GM23338 (cell line): Measurements from ENCODE around the gene LYSMD1.

Source experiments
- CREB1 ChIP-seq: fragments of 250-450 bp; sonication (Bioruptor Pico); IDR thresholded peaks from 2 replicates; pipeline ENCODE4 v1.5.0; 2020; ENCODE audit warnings: low read depth, mild to moderate bottlenecking, moderate library complexity
- CTCF ChIP-seq, 2 experiments: fragments of 200-600 bp in 1 of 2; sonication (generic) in 1 of 2; conservative IDR thresholded peaks; 2 replicates each; pipeline versions ENCODE4 v1.5.1 to v1.6.1; 2016 to 2017; ENCODE audit warnings: antibody characterized with exemption in 2 of 2, low read depth in 2 of 2, mild to moderate bottlenecking in 2 of 2, moderate library complexity in 1 of 2
- ETS1 ChIP-seq: IDR thresholded peaks from 2 replicates; pipeline ENCODE4 v1.6.1; 2016; ENCODE audit warnings: antibody characterized with exemption
- EZH2 ChIP-seq: fragments of 200-600 bp; sonication (generic); IDR thresholded peaks from one replicate; pipeline ENCODE4 v1.8.0; 2017; ENCODE audit warnings: antibody characterized with exemption, mild to moderate bottlenecking, low read depth; ENCODE audit not compliant: unreplicated experiment
- EZH2phosphoT487 ChIP-seq: fragments of 200-600 bp; sonication (generic); IDR thresholded peaks from one replicate; pipeline ENCODE4 v1.8.1; 2018; ENCODE audit warnings: antibody characterized with exemption; ENCODE audit not compliant: unreplicated experiment
- JUNB ChIP-seq: IDR thresholded peaks from one replicate; pipeline ENCODE4 v1.6.1; 2016; ENCODE audit warnings: antibody characterized with exemption; ENCODE audit not compliant: unreplicated experiment
- POLR2AphosphoS5 ChIP-seq: IDR thresholded peaks from 2 replicates; pipeline ENCODE4 v1.6.1; 2016; ENCODE audit warnings: antibody characterized with exemption, low read depth
- REST ChIP-seq: IDR thresholded peaks from one replicate; pipeline ENCODE4 v1.6.1; 2018; ENCODE audit warnings: antibody characterized with exemption; ENCODE audit not compliant: unreplicated experiment

GRCh38 chr1:151199873-151200581 lies 34.3 kb upstream of the LYSMD1 start:
- TF ChIP-seq CTCF (conservative IDR thresholded peaks at IDR 0.05; ENCODE audit: low read depth in 2 of 2) (no peak), POLR2AphosphoS5 (no peak), EZH2 (no peak), EZH2phosphoT487 (no peak), REST (no peak), ETS1 (no peak), JUNB (no peak), CREB1 (no peak)
